ENCODE results near the gene BRF1. TPM values are rescaled to one million over a fixed set of nuclear protein-coding genes. Genes with fewer than 3 reads are reported as not detected.

The BRF1 gene
- total RNA-seq, 2 donors from 2014 or later = 16.2 to 17.2 TPM

GRCh38 chr14:105256292-105256960, 44.4 kb downstream of the BRF1 start:
- no peak for TF ChIP-seq CTCF (IDR thresholded peaks at IDR 0.05)
- no peak overlapping the region for H3K4me3 ChIP-seq
- H3K4me1 ChIP-seq = peaks cover 0 to 10% of the 10 kb centered on the region in 2 donors
- H3K9me3 ChIP-seq = no peaks in the 10 kb centered on the region
- H3K36me3 ChIP-seq = peaks cover 11% of the 10 kb centered on the region
- DNase-seq (ENCODE audit: low spot score) = no peak
- H3K27ac ChIP-seq = no peak overlapping the region
- H3K27me3 ChIP-seq = no peaks in the 10 kb centered on the region

GRCh38 chr14:105255021-105255507, 45.7 kb downstream of the BRF1 start:
- Histone ChIP-seq H3K9me3 (no peaks in the 10 kb centered on the region), H3K4me3 (no peak overlapping the region), H3K27ac (peak overlapping the region; percentile 48 to 51), H3K4me1 (peaks cover 0 to 11% of the 10 kb centered on the region in 2 donors), H3K27me3 (no peaks in the 10 kb centered on the region), H3K36me3 (peaks cover 25% of the 10 kb centered on the region)
- peak in 1 of 2 donors; percentile 31 for TF ChIP-seq CTCF (IDR thresholded peaks at IDR 0.05)
- DNase-seq (ENCODE audit: low spot score) = no peak

GRCh38 chr14:105253329-105253682, 47.5 kb downstream of the BRF1 start:
- Histone ChIP-seq H3K9me3 (no peaks in the 10 kb centered on the region), H3K4me1 (peaks cover 0 to 23% of the 10 kb centered on the region in 2 donors), H3K4me3 (no peak overlapping the region), H3K27ac (no peak overlapping the region), H3K27me3 (no peaks in the 10 kb centered on the region), H3K36me3 (peaks cover 30% of the 10 kb centered on the region)
- TF ChIP-seq CTCF (IDR thresholded peaks at IDR 0.05) = no peak
- DNase-seq (ENCODE audit: low spot score) = no peak

- H3K27ac ChIP-seq = no peak overlapping the region
- H3K4me3 ChIP-seq = no peak overlapping the region
- TF ChIP-seq CTCF (IDR thresholded peaks at IDR 0.05) = no peak
- H3K9me3 ChIP-seq = no peaks in the 10 kb centered on the region
- DNase-seq (ENCODE audit: low spot score) = no peak
- H3K27me3 ChIP-seq = no peaks in the 10 kb centered on the region
- peaks cover 0 to 27% of the 10 kb centered on the region in 2 donors for H3K4me1 ChIP-seq
- H3K36me3 ChIP-seq = peaks cover 30% of the 10 kb centered on the region
Measured at GRCh38 chr14:105252552-105253328, 48.1 kb downstream of the BRF1 start.

- TF ChIP-seq CTCF (IDR thresholded peaks at IDR 0.05) = no peak
- Histone ChIP-seq H3K9me3 (no peaks in the 10 kb centered on the region), H3K36me3 (peaks cover 30% of the 10 kb centered on the region), H3K4me1 (peaks cover 0 to 31% of the 10 kb centered on the region in 2 donors), H3K4me3 (no peak overlapping the region), H3K27ac (no peak overlapping the region), H3K27me3 (no peaks in the 10 kb centered on the region)
- no peak for DNase-seq (ENCODE audit: low spot score)
Measured at GRCh38 chr14:105251920-105252319, 48.9 kb downstream of the BRF1 start.

All from right atrium auricular region (tissue), 2 donors.